ENCODE data around the gene ZNF524. TPM values are rescaled to one million over a fixed set of nuclear protein-coding genes. Genes with fewer than 3 reads are reported as not detected.

ZNF524 gene
- total and polyA plus RNA-seq, 9 of the 15 experiments (the other 6 are each of a cell fraction or from before 2014, with no cell fraction given): 0.08 to 15.6 (median 2.9) TPM

GRCh38 chr19:55599842-55600661 lies at the start of gene ZNF524 (continued):
- TF ChIP-seq MNT (conservative IDR thresholded peaks at IDR 0.05) (peak; percentile 39 to 60), THRB (CRISPR knock-in tag; conservative IDR thresholded peaks at IDR 0.05) (0 out of 2 replicates have a peak, but pooled peaks have one; percentile 54), CBX1 (IDR thresholded peaks at IDR 0.05; ENCODE audit: low read depth) (peak; percentile 41; the same call in 1 of the 2 replicates), ZBTB9 (CRISPR knock-in tag; IDR thresholded peaks at IDR 0.05) (no peak), ZNF224 (CRISPR knock-in tag; IDR thresholded peaks at IDR 0.05) (no peak), IRF9 (tag; IDR thresholded peaks at IDR 0.05) (no peak), CAMTA2 (CRISPR knock-in tag; conservative IDR thresholded peaks at IDR 0.05) (no peak), THRAP3 (IDR thresholded peaks at IDR 0.05; ENCODE audit: borderline replicate concordance) (no peak), PRPF4 (IDR thresholded peaks at IDR 0.05; ENCODE audit: insufficient read depth, low read depth, low read length, poor library complexity, severe bottlenecking) (no peak), ZNF175 (CRISPR knock-in tag; IDR thresholded peaks at IDR 0.05; ENCODE audit: low read depth) (peak; percentile 95), DDX20 (tag; IDR thresholded peaks at IDR 0.05; ENCODE audit: low read depth) (no peak), ZNF324 (CRISPR knock-in tag; IDR thresholded peaks at IDR 0.05) (no peak), SMC3 (conservative IDR thresholded peaks at IDR 0.05; ENCODE audit: insufficient read depth, low read depth, low read length) (no peak), ZNF76 (CRISPR knock-in tag; IDR thresholded peaks at IDR 0.05; ENCODE audit: borderline replicate concordance) (0 out of 2 replicates have a peak, but pooled peaks have one; percentile 49), ZNF584 (CRISPR knock-in tag; IDR thresholded peaks at IDR 0.05; ENCODE audit: low read depth) (peak; percentile 97), GTF2A2 (tag; IDR thresholded peaks at IDR 0.05) (no peak), PBX2 (CRISPR knock-in tag; IDR thresholded peaks at IDR 0.05; ENCODE audit: low read depth) (no peak), PBX2 (tag; conservative IDR thresholded peaks at IDR 0.05; ENCODE audit: low read depth) (no peak), ASH1L (IDR thresholded peaks at IDR 0.05; ENCODE audit: borderline replicate concordance, low read depth, partially characterized antibody) (no peak)
